ENCODE data around the gene DCHS1.

- TF ChIP-seq CTCF (IDR thresholded peaks at IDR 0.05) (no peak), POLR2A (IDR thresholded peaks at IDR 0.05) (no peak)
Observed at GRCh38 chr11:6594142-6594768, 61.4 kb downstream of the DCHS1 start.

All from uterus (tissue), 2 donors.